BLaER1 treated with 17β-estradiol and CSF1 and Interleukin-3, amounts not matched to agents 10 nM and 100 nM (cell line): ENCODE measurements around the gene SLC25A40.

ENCODE experiments used
- H3K27ac ChIP-seq, 11 experiments: shearing (Covaris generic); formaldehyde crosslinking; 2 replicates each; pipeline ENCODE4 v1.8.1; 2022
- H3K27me3 ChIP-seq, 11 experiments: shearing (Covaris generic); formaldehyde crosslinking; 2 replicates each; pipeline ENCODE4 v1.8.1; 2022
- H3K36me3 ChIP-seq, 11 experiments: shearing (Covaris generic); formaldehyde crosslinking; 2 replicates each; pipeline ENCODE4 v1.8.1; 2022
- H3K4me1 ChIP-seq, 10 experiments: shearing (Covaris generic); formaldehyde crosslinking; 2 replicates each; pipeline ENCODE4 v1.8.1; 2022
- H3K4me2 ChIP-seq, 11 experiments: shearing (Covaris generic); formaldehyde crosslinking; 2 replicates each; pipeline ENCODE4 v1.8.1; 2022
- H3K4me3 ChIP-seq, 10 experiments: shearing (Covaris generic); formaldehyde crosslinking; 2 replicates each; pipeline ENCODE4 v1.8.1; 2022
- H3K9ac ChIP-seq, 11 experiments: shearing (Covaris generic); formaldehyde crosslinking; 2 replicates each; pipeline ENCODE4 v1.8.1; 2022
- H3K9me3 ChIP-seq, 11 experiments: shearing (Covaris generic); formaldehyde crosslinking; replicated peaks in 1 of 11; 2 replicates each; pipeline ENCODE4 v1.8.1; 2022
- H4K20me1 ChIP-seq, 11 experiments: shearing (Covaris generic); formaldehyde crosslinking; 2 replicates each; pipeline ENCODE4 v1.8.1; 2022
- Cebpa-rat ChIP-seq, 11 experiments: shearing (Covaris generic); IDR thresholded peaks; 2 replicates each; pipeline ENCODE4 v1.8.1; 2022

Gene SLC25A40

DNA sequence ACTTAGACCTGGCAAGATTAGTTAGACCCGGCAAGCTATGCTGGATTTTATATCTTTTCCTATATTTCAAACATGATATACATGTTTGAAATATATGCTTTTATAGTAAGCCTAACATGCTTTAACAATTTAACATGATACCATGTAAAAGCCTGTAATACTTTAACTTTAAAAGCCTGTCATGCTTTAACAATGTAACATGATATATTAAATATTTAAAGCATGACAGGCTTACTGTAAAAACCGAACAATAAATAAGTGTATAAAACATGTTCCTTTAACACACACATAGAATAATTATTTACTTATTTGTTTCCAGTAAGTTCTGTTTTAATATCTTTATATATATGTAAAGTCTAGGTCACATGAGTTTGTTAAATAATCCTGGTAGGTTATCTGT is 65.4 kb downstream of the SLC25A40 start:
- Histone ChIP-seq H3K27me3 (no peaks in the 10 kb centered on the region), H3K4me2 (no peak overlapping the region), H3K36me3 (no peaks in the 10 kb centered on the region), H3K9me3 (no peaks in the 10 kb centered on the region), H3K9ac (no peak overlapping the region), H4K20me1 (no peaks in the 10 kb centered on the region), H3K4me1 (no peaks in the 10 kb centered on the region), H3K4me3 (no peak overlapping the region), H3K27ac (no peak overlapping the region)
- no peak for TF ChIP-seq Cebpa-rat (IDR thresholded peaks at IDR 0.05)

DNA sequence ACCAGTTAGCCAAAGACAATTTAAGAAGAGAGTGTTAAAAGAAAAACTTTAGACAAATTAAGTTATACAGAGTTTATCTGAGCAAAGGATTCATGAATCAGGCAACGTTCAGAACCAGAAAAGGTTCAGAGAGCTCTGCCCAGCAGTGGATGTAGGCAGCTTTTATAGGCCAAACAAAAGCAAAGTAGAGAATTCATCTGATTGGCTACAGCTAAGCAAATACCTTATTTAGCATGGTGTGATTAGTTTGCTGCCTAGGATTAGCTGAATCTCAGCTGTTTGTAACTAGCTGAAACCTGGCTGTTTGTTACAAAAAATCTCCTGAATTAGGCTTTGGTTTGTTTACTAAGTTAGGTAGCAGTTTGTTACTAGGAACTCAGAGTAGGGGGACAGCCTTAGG is 66.0 kb downstream of the SLC25A40 start:
- no peaks in the 10 kb centered on the region for H4K20me1 ChIP-seq
- H3K4me2 ChIP-seq, result no peak overlapping the region
- no peaks in the 10 kb centered on the region for H3K36me3 ChIP-seq
- no peaks in the 10 kb centered on the region for H3K9me3 ChIP-seq
- no peak for TF ChIP-seq Cebpa-rat (IDR thresholded peaks at IDR 0.05)
- H3K4me1 ChIP-seq, result no peaks in the 10 kb centered on the region
- no peaks in the 10 kb centered on the region for H3K27me3 ChIP-seq
- no peak overlapping the region for H3K4me3 ChIP-seq
- no peak overlapping the region for H3K27ac ChIP-seq
- no peak overlapping the region for H3K9ac ChIP-seq

DNA sequence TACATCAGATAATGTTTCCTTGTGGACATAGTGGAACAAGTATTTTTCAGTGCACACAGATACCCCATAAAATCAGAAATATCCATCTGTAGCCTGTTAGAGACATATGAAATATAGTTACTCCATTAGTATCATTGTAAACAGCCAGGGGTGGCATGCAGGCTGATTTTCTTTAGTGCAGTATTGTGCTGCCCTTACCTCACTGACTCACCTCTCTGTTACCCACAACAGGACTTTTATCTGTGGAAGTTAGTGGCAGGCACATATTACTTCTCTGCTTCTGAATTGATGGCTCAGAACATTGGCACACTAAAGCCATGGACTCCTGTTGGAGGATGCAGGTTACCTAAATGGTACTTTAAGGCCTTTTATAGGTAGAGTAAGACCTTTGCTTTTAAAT is 70.0 kb downstream of the SLC25A40 start:
- no peak for TF ChIP-seq Cebpa-rat (IDR thresholded peaks at IDR 0.05)
- Histone ChIP-seq H3K9ac (no peak overlapping the region), H3K9me3 (no peaks in the 10 kb centered on the region), H3K36me3 (no peaks in the 10 kb centered on the region), H3K4me3 (no peak overlapping the region), H3K27me3 (no peaks in the 10 kb centered on the region), H4K20me1 (no peaks in the 10 kb centered on the region), H3K4me1 (no peaks in the 10 kb centered on the region), H3K4me2 (no peak overlapping the region), H3K27ac (no peak overlapping the region)

DNA sequence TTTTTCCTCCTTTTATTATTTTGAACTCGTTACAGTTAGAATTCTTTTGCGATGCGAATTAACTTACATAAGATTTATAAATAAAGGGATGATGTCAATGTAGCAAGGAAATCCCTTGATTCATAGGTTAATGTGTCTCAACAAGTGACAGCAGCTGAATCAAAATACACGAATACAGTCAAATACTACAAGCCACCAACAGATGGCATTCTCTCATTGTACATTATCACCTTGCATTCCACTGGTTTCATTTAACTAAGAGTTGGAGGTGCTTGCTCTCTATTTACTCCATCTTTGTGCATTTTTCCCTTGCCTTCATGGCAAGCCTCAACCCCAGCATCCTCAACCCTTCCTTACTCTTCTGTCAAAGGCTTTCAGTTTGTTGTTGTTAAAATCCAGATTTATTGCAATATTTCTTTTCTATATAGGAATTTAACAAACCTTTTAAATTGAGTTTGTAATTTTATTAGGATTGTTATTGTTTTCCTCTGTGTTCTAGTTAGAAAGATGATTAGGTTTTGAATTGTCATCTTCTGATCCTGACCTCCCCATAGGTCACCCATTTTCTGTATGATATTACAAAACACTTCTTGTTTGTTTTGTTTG is 78.3 kb downstream of the SLC25A40 start:
- H3K4me2 ChIP-seq, result no peak overlapping the region
- H3K27ac ChIP-seq, result no peak overlapping the region
- H3K4me1 ChIP-seq, result no peaks in the 10 kb centered on the region
- H3K9ac ChIP-seq, result no peak overlapping the region
- no peaks in the 10 kb centered on the region for H3K36me3 ChIP-seq
- H4K20me1 ChIP-seq, result no peaks in the 10 kb centered on the region
- H3K4me3 ChIP-seq, result no peak overlapping the region
- no peaks in the 10 kb centered on the region for H3K27me3 ChIP-seq
- TF ChIP-seq Cebpa-rat (IDR thresholded peaks at IDR 0.05), result no peak
- H3K9me3 ChIP-seq, result 0 out of 22 replicates have a peak, but pooled peaks cover 0 to 5% (median 0%) of the 10 kb centered on the region in 11 experiments

DNA sequence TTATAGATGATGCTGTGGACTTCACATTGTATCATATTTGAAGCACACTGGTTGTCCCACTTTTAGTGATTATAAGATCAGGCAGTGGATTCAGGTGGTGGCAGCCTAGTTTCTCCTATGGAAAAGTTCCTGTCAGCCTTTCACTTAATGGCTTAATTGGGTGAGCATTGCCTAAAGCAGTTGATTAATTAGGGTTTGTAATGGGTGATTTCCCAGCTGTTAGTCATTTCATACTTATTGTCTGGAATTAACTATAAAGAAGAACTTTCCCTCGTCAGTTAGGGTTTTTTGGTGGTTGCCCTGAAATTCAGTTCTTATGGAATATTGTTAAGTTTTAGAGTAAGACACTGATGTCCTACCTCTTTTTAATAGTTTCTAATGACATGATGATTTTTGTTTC is 78.8 kb downstream of the SLC25A40 start:
- 0 out of 22 replicates have a peak, but pooled peaks cover 0 to 5% (median 0%) of the 10 kb centered on the region in 11 experiments for H3K9me3 ChIP-seq
- no peak overlapping the region for H3K4me3 ChIP-seq

DNA sequence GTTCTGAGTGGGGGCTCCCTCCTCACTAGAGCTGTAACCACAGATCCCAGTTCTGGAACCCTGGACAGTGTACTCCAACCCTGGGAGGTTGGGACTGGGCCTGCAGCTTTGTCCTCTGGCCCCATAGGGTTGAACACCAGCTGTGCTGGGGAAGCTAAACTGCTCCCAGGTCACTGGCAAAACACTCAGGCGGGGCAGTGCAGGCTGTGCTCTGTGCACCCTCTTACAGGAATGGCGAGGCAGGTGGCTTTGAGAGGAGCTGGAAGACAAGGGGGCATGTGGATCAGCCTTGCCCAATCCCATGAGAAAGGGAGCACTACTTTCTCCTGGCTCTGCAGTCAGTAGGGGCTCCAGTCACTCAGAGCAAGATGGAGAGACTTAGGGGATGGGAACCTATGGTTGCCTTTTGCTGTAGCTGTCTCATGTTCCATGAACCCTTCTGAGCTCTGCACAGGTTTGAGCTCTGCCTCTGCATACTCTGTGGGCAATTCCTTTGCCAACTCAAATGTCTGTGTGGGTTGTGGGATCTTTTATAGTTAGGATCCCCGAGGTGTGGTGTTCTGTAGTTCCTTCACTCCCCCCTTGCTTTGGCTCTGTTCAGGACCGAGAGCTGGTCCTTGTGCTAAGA is 90.7 kb downstream of the SLC25A40 start:
- no peak overlapping the region for H3K27ac ChIP-seq
- H3K4me1 ChIP-seq, result no peaks in the 10 kb centered on the region
- H3K4me3 ChIP-seq, result no peak overlapping the region
- no peaks in the 10 kb centered on the region for H4K20me1 ChIP-seq
- H3K9me3 ChIP-seq, result no peaks in the 10 kb centered on the region
- TF ChIP-seq Cebpa-rat (IDR thresholded peaks at IDR 0.05), result no peak
- H3K4me2 ChIP-seq, result no peak overlapping the region
- H3K27me3 ChIP-seq, result no peaks in the 10 kb centered on the region
- H3K9ac ChIP-seq, result no peak overlapping the region
- no peaks in the 10 kb centered on the region for H3K36me3 ChIP-seq

More for the DNA sequence above, 78.8 kb downstream of the SLC25A40 start:
- H3K4me2 ChIP-seq, result no peak overlapping the region
- no peaks in the 10 kb centered on the region for H4K20me1 ChIP-seq
- H3K27me3 ChIP-seq, result no peaks in the 10 kb centered on the region
- H3K9ac ChIP-seq, result peak overlapping the region in 1 of 11 experiments; percentile 37; a peak in 1 of 22 replicates
- H3K27ac ChIP-seq, result no peak overlapping the region
- H3K36me3 ChIP-seq, result no peaks in the 10 kb centered on the region
- no peaks in the 10 kb centered on the region for H3K4me1 ChIP-seq
- TF ChIP-seq Cebpa-rat (IDR thresholded peaks at IDR 0.05), result no peak

DNA sequence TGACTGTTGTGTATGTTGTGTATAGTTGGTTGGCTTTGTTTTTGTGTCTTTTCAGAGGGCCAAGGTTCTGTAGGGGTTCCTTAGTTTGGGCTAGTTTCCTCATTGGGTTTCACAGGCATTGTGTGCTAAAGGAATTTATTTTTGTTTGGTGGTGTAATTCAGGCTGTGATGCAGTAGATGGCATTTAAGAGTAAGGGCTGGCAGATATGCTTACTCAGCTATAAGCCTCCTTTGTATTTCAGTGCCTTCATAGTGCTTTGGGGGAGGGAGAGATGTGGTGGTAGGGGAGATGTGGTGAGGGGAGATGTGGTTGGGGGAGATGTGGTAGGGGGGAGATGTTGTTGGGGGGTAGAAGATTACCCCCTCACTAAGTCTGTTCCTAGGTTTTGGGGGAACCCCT is 91.7 kb downstream of the SLC25A40 start:
- no peak for TF ChIP-seq Cebpa-rat (IDR thresholded peaks at IDR 0.05)
- no peak overlapping the region for H3K4me3 ChIP-seq
- no peaks in the 10 kb centered on the region for H3K27me3 ChIP-seq
- no peaks in the 10 kb centered on the region for H3K4me1 ChIP-seq
- H3K9me3 ChIP-seq, result no peaks in the 10 kb centered on the region
- H4K20me1 ChIP-seq, result no peaks in the 10 kb centered on the region
- H3K27ac ChIP-seq, result no peak overlapping the region
- H3K36me3 ChIP-seq, result no peaks in the 10 kb centered on the region
- H3K9ac ChIP-seq, result no peak overlapping the region
- peak overlapping the region in 1 of 11 experiments; percentile 25; a peak in 1 of 22 replicates for H3K4me2 ChIP-seq
